IMR-90 (cell line): ENCODE measurements around the gene CCL23. TPM values are rescaled to one million over a fixed set of nuclear protein-coding genes. Genes with fewer than 3 reads are reported as not detected.
"Not testable (repeated sequence)": the region's sequence is repeated elsewhere in the genome, so short reads cannot be mapped to it uniquely, and the experiment has no call there.

Experiments
- ATAC-seq: fragments of 200-7000 bp; cut with Tn5 transposase; 2 replicates; pipeline ENCODE4 v1.9.1; 2020; ENCODE audit warnings: low read depth, mild to moderate bottlenecking, moderate library complexity
- BruUV-seq: library from RNA; stranded (reverse); fragments of 400-500 nt; replicated peaks from 2 replicates; lab custom pipeline; 2021; lab: Mats Ljungman, UMichigan
- CTCF ChIA-PET: fragments of 300-600 bp; formaldehyde crosslinking; extraction: SDS; loops from one replicate; lab custom pipeline; 2021; ENCODE audit warnings: antibody characterized with exemption; lab: Yijun Ruan, JAX
- POLR2A ChIA-PET: fragments of 300-600 bp; sonication (Branson Sonifier 250); formaldehyde crosslinking; loops from one replicate; lab custom pipeline; 2022; ENCODE audit warnings: antibody characterized with exemption; ENCODE audit not compliant: unreplicated experiment; lab: Charles Lee
- DNase-seq: peaks from one replicate; pipeline ENCODE4 v3.0.0; 2013
- H2AFZ ChIP-seq: replicated peaks from 2 replicates; pipeline ENCODE3; 2013; ENCODE audit warnings: low read length, mild to moderate bottlenecking; ENCODE audit not compliant: poor library complexity
- H2AK5ac ChIP-seq: 2 replicates; pipeline ENCODE4 v1.6.1; 2013; ENCODE audit warnings: low read depth, low read length, inconsistent platforms
- H2AK9ac ChIP-seq: replicated peaks from 2 replicates; pipeline ENCODE3; 2013; ENCODE audit warnings: mild to moderate bottlenecking, low read depth, low read length, moderate library complexity; ENCODE audit not compliant: poor library complexity
- H2BK120ac ChIP-seq: 2 replicates; pipeline ENCODE4 v1.6.1; 2013; ENCODE audit warnings: low read depth, low read length, inconsistent platforms
- H2BK15ac ChIP-seq: 3 replicates; pipeline ENCODE4 v1.6.1; 2013; ENCODE audit warnings: low read depth, low read length, inconsistent platforms
- H2BK20ac ChIP-seq: 2 replicates; pipeline ENCODE4 v1.6.1; 2013; ENCODE audit warnings: low read depth, mild to moderate bottlenecking, inconsistent platforms, low read length, moderate library complexity
- H2BK5ac ChIP-seq: 2 replicates; pipeline ENCODE4 v1.6.1; 2013; ENCODE audit warnings: mild to moderate bottlenecking, low read depth, low read length, inconsistent platforms; ENCODE audit not compliant: poor library complexity, severe bottlenecking
- H3K14ac ChIP-seq: replicated peaks from 2 replicates; pipeline ENCODE4 v1.6.1; 2013; ENCODE audit warnings: low read depth, low read length, inconsistent platforms
- H3K18ac ChIP-seq: 2 replicates; pipeline ENCODE4 v1.6.1; 2013; ENCODE audit warnings: low read depth, low read length, control low read depth
- H3K23ac ChIP-seq: 2 replicates; pipeline ENCODE4 v1.6.1; 2013; ENCODE audit warnings: low read depth, low read length, inconsistent platforms
- H3K27ac ChIP-seq: 2 replicates; pipeline ENCODE4 v1.5.1; 2013; ENCODE audit warnings: mild to moderate bottlenecking, control low read depth, low read length; ENCODE audit not compliant: insufficient read depth
- H3K27me3 ChIP-seq: 2 replicates; pipeline ENCODE4 v1.6.1; 2013; ENCODE audit warnings: low read length; ENCODE audit not compliant: control insufficient read depth, insufficient read depth
- H3K36me3 ChIP-seq: 2 replicates; pipeline ENCODE4 v1.6.1; 2013; ENCODE audit warnings: low read length, mixed read lengths; ENCODE audit not compliant: control insufficient read depth, insufficient read depth
- H3K4ac ChIP-seq: 2 replicates; pipeline ENCODE4 v1.6.1; 2013; ENCODE audit warnings: low read depth, low read length, inconsistent platforms
- H3K4me1 ChIP-seq: 2 replicates; pipeline ENCODE4 v1.6.1; 2013; ENCODE audit warnings: low read length, mixed read lengths; ENCODE audit not compliant: control insufficient read depth, insufficient read depth
- H3K4me2 ChIP-seq: 2 replicates; pipeline ENCODE4 v1.6.1; 2013; ENCODE audit warnings: low read depth, mild to moderate bottlenecking, control low read depth, low read length, moderate library complexity
- H3K4me3 ChIP-seq: 2 replicates; pipeline ENCODE4 v1.5.1; 2013; ENCODE audit warnings: low read depth, mild to moderate bottlenecking, control low read depth, low read length, moderate library complexity; ENCODE audit not compliant: insufficient read depth
- H3K56ac ChIP-seq: 2 replicates; pipeline ENCODE4 v1.6.1; 2013; ENCODE audit warnings: low read length, inconsistent platforms; ENCODE audit not compliant: insufficient read depth; ENCODE audit errors: extremely low read depth
- H3K79me1 ChIP-seq, 2 experiments: 2 replicates each; pipeline ENCODE4 v1.6.1; 2013; ENCODE audit warnings: low read length in 2 of 2, inconsistent platforms in 1 of 2, low read depth in 1 of 2
- H3K9ac ChIP-seq: 2 replicates; pipeline ENCODE4 v1.6.1; 2013; ENCODE audit warnings: low read depth, low read length, control low read depth
- H3K9me1 ChIP-seq: 2 replicates; pipeline ENCODE4 v1.6.1; 2013; ENCODE audit warnings: low read length, inconsistent platforms; ENCODE audit not compliant: insufficient read depth
- H3K9me3 ChIP-seq: 2 replicates; pipeline ENCODE4 v1.6.1; 2013; ENCODE audit warnings: low read length; ENCODE audit not compliant: control insufficient read depth, insufficient read depth
- H4K20me1 ChIP-seq: 2 replicates; pipeline ENCODE4 v1.6.1; 2013; ENCODE audit warnings: low read length, inconsistent platforms; ENCODE audit not compliant: insufficient read depth
- H4K5ac ChIP-seq: 2 replicates; pipeline ENCODE4 v1.6.1; 2013; ENCODE audit warnings: mild to moderate bottlenecking, low read depth, low read length, control low read depth
- H4K8ac ChIP-seq, 2 experiments: 2 replicates each; pipeline ENCODE4 v1.6.1; 2013; ENCODE audit warnings: low read depth in 2 of 2, low read length in 2 of 2, control low read depth in 1 of 2, inconsistent platforms in 1 of 2
- H4K91ac ChIP-seq: 2 replicates; pipeline ENCODE4 v1.6.1; 2013; ENCODE audit warnings: low read depth, low read length, inconsistent platforms; ENCODE audit not compliant: insufficient read depth
- WGBS, 2 experiments: methylation state at CpG; one replicate each; pipeline versions ENCODE4 v1.1.5 to v1.1.7; 2013; ENCODE audit warnings: missing lambda C conversion rate in 2 of 2; ENCODE audit not compliant: insufficient read length in 1 of 2; ENCODE audit errors: extremely low coverage in 2 of 2; 5-methylcytosine and 5-hydroxymethylcytosine counted together
- dilution Hi-C: fragments of 300-500 bp; cut with HindIII; formaldehyde crosslinking; loops from one replicate; pipeline ENCODE4 v1.14.3; 2018; ENCODE audit warnings: low sequenced_read_pairs; ENCODE audit not compliant: unreplicated experiment
- in situ Hi-C: fragments of 300-500 bp; cut with MboI; formaldehyde crosslinking; loops from 3 replicates; pipeline ENCODE4 v1.14.3; 2019; ENCODE audit warnings: low sequenced_read_pairs, inconsistent platforms, mixed read lengths
- intact Hi-C: fragments of 100-400 bp; cut with micrococcal nuclease; formaldehyde crosslinking; loops from 2 replicates; pipeline ENCODE4 v1.10.0; 2022
- polyA plus RNA-seq, 3 experiments: library from polyadenylated mRNA; depleted of rRNA; stranded (reverse); fragments of >200 nt; gene quantifications; 2 replicates each; pipeline ENCODE4 v1.2.3, GENCODE V29; 2012; ENCODE audit warnings: low replicate concordance in 1 of 3
- total RNA-seq: library from RNA; depleted of rRNA; stranded (reverse); fragments of >200 nt; gene quantifications from 2 replicates; pipeline ENCODE4 v1.2.3, GENCODE V29; 2012

CCL23 gene
- total and polyA plus RNA-seq, 2 of the 4 experiments (the other 2 are of a cell fraction), result not detected

GRCh38 chr17:35995346-35995745 is 22.4 kb downstream of the CCL23 start:
- H3K79me1 ChIP-seq, H4K20me1 ChIP-seq, H3K56ac ChIP-seq, H3K9me1 ChIP-seq, H3K27me3 ChIP-seq, H4K8ac ChIP-seq, DNase-seq, H3K27ac ChIP-seq, dilution Hi-C loops, H3K23ac ChIP-seq, H2AK9ac ChIP-seq, H3K9me3 ChIP-seq, H3K4ac ChIP-seq, intact Hi-C loops, H3K14ac ChIP-seq, BruUV-seq, H2BK120ac ChIP-seq, H3K4me3 ChIP-seq, H3K18ac ChIP-seq, H3K9ac ChIP-seq, H4K91ac ChIP-seq, H2AFZ ChIP-seq, CTCF ChIA-PET, H4K5ac ChIP-seq, H2BK20ac ChIP-seq, H3K4me2 ChIP-seq, POLR2A ChIA-PET, H2BK5ac ChIP-seq, H2BK15ac ChIP-seq, ATAC-seq, in situ Hi-C loops, H3K4me1 ChIP-seq, H3K36me3 ChIP-seq, H2AK5ac ChIP-seq: not testable (repeated sequence)
- no CpG with 5 or more reads among the region's 2 CpGs for WGBS, 2 experiments
